Vagina (tissue), 2 donors: Measurements from ENCODE around the gene MRPS21. TPM values are rescaled to one million over a fixed set of nuclear protein-coding genes. Genes with fewer than 3 reads are reported as not detected.

Source experiments
- DNase-seq, 2 donors: peaks; one replicate each; pipeline ENCODE4 v3.0.0-alpha.2; 2017; ENCODE audit errors: extremely low spot score in 2 of 2
- H3K27ac ChIP-seq: fragments of 200-600 bp; sonication (generic); one replicate; pipeline ENCODE4 v1.5.1; 2019
- H3K27me3 ChIP-seq: fragments of 200-600 bp; sonication (generic); one replicate; pipeline ENCODE4 v1.5.1; 2019
- H3K36me3 ChIP-seq, 2 donors: fragments of 200-600 bp; sonication (generic); one replicate each; pipeline ENCODE4 v1.5.1; 2017 to 2019
- H3K4me1 ChIP-seq: fragments of 200-600 bp; sonication (generic); one replicate; pipeline ENCODE4 v1.5.1; 2019
- H3K4me3 ChIP-seq, 2 donors: fragments of 200-600 bp; sonication (generic); 1 replicate in 1 of 2; 2 replicates in 1 of 2; pipeline ENCODE4 v1.5.1; 2016 to 2019
- H3K9me3 ChIP-seq: fragments of 200-600 bp; sonication (generic); one replicate; pipeline ENCODE4 v1.5.1; 2019
- CTCF ChIP-seq, 3 experiments: fragments of 450-650 bp in 2 of 3; fragments of 200-600 bp in 1 of 3; sonication (generic) in 1 of 3; IDR thresholded peaks; one replicate each; pipeline ENCODE4 v1.5.1; 2017 to 2019; ENCODE audit warnings: antibody characterized with exemption in 3 of 3, mild to moderate bottlenecking in 2 of 3, moderate library complexity in 2 of 3
- POLR2A ChIP-seq, 2 donors: fragments of 450-650 bp; IDR thresholded peaks; one replicate each; pipeline ENCODE4 v1.6.1; 2017; ENCODE audit warnings: antibody characterized with exemption in 2 of 2, mild to moderate bottlenecking in 2 of 2, moderate library complexity in 2 of 2
- POLR2AphosphoS5 ChIP-seq, 2 donors: sonication (generic); formaldehyde crosslinking; IDR thresholded peaks; one replicate each; pipeline ENCODE4 v1.9.0; 2017; ENCODE audit warnings: antibody characterized with exemption in 2 of 2, mild to moderate bottlenecking in 2 of 2, low read depth in 1 of 2; ENCODE audit not compliant: insufficient read depth in 1 of 2
- intact Hi-C: fragments of 100-400 bp; cut with DNase I; formaldehyde crosslinking; loops from one replicate; pipeline ENCODE4 v1.15.1; 2023
- total RNA-seq: library from RNA; depleted of rRNA; stranded (reverse); fragments of >200 nt; gene quantifications from one replicate; pipeline ENCODE4 v1.2.3, GENCODE V29; 2016

MRPS21 gene
- 34.6 TPM for total RNA-seq

GRCh38 chr1:150293433-150294253 is at the start of gene MRPS21:
TSS of gene MRPS21 (plus strand) at chr1:150293861. CDS start at chr1:150294367, 506 bp downstream.
- intact Hi-C loops, result no loop called here
- Histone ChIP-seq H3K27me3 (no peaks in the 10 kb centered on the region), H3K27ac (peak within 1 kb of the TSS; percentile 79), H3K9me3 (no peaks in the 10 kb centered on the region), H3K4me1 (peaks cover 20% of the 10 kb centered on the region), H3K36me3 (peaks cover 0 to 14% of the 10 kb centered on the region in 2 donors), H3K4me3 (peak within 1 kb of the TSS; percentile 70 to 72)
- peak in 1 of 2 donors; percentile 88 for DNase-seq
- TF ChIP-seq POLR2AphosphoS5 (IDR thresholded peaks at IDR 0.05; ENCODE audit: insufficient read depth in 1 of 2, low read depth in 1 of 2) (peak; percentile 84 to 90), CTCF (IDR thresholded peaks at IDR 0.05) (no peak), POLR2A (IDR thresholded peaks at IDR 0.05) (peak in 1 of 2 donors; percentile 24)

GRCh38 chr1:150249936-150250335 is 43.7 kb upstream of the MRPS21 start:
- no peaks in the 10 kb centered on the region for H3K36me3 ChIP-seq
- H3K4me1 ChIP-seq, result no peaks in the 10 kb centered on the region
- TF ChIP-seq CTCF (IDR thresholded peaks at IDR 0.05), result no peak
- no peaks in the 10 kb centered on the region for H3K9me3 ChIP-seq
- no peak overlapping the region for H3K4me3 ChIP-seq
- intact Hi-C loops, result no loop called here
- no peak overlapping the region for H3K27ac ChIP-seq
- H3K27me3 ChIP-seq, result no peaks in the 10 kb centered on the region
- no peak for DNase-seq

- Histone ChIP-seq H3K36me3 (no peaks in the 10 kb centered on the region), H3K4me3 (peak overlapping the region; percentile 12 to 37), H3K27me3 (no peaks in the 10 kb centered on the region), H3K4me1 (peaks cover 23% of the 10 kb centered on the region), H3K27ac (no peak overlapping the region), H3K9me3 (no peaks in the 10 kb centered on the region)
- intact Hi-C loops, result no loop called here
- no peak for DNase-seq
- TF ChIP-seq POLR2AphosphoS5 (IDR thresholded peaks at IDR 0.05; ENCODE audit: insufficient read depth in 1 of 2, low read depth in 1 of 2), result no peak
- TF ChIP-seq POLR2A (IDR thresholded peaks at IDR 0.05), result no peak
- no peak for TF ChIP-seq CTCF (IDR thresholded peaks at IDR 0.05)
Observed at GRCh38 chr1:150256198-150256553, 37.5 kb upstream of the MRPS21 start.

- peaks cover 23% of the 10 kb centered on the region for H3K4me1 ChIP-seq
- intact Hi-C loops, result no loop called here
- no peaks in the 10 kb centered on the region for H3K27me3 ChIP-seq
- DNase-seq, result no peak
- H3K36me3 ChIP-seq, result no peaks in the 10 kb centered on the region
- H3K9me3 ChIP-seq, result no peaks in the 10 kb centered on the region
- peak overlapping the region in 1 of 2 donors; percentile 37 for H3K4me3 ChIP-seq
- H3K27ac ChIP-seq, result no peak overlapping the region
- TF ChIP-seq POLR2A (IDR thresholded peaks at IDR 0.05) (no peak), CTCF (IDR thresholded peaks at IDR 0.05) (no peak), POLR2AphosphoS5 (IDR thresholded peaks at IDR 0.05; ENCODE audit: insufficient read depth in 1 of 2, low read depth in 1 of 2) (no peak)
Observed at GRCh38 chr1:150256554-150257341, 36.9 kb upstream of the MRPS21 start.
